ENCODE measurements around the gene NCKAP5.

NCKAP5 gene

GRCh38 chr2:133452583-133452982 is 115.7 kb downstream of the NCKAP5 start:
- no peak for DNase-seq

- DNase-seq: no peak
Measured at GRCh38 chr2:133452146-133452545, 116.1 kb downstream of the NCKAP5 start.

GRCh38 chr2:133448195-133448594 is 120.1 kb downstream of the NCKAP5 start:
- DNase-seq: no peak

- DNase-seq: no peak
Measured at GRCh38 chr2:133447303-133447702, 121.0 kb downstream of the NCKAP5 start.

- no peak for DNase-seq
Measured at GRCh38 chr2:133444465-133444864, 123.8 kb downstream of the NCKAP5 start.

GRCh38 chr2:133442393-133442792 is 125.9 kb downstream of the NCKAP5 start:
- no peak for DNase-seq

- DNase-seq: no peak
Measured at GRCh38 chr2:133439565-133439920, 128.7 kb downstream of the NCKAP5 start.

- no peak for DNase-seq
Measured at GRCh38 chr2:133438848-133439564, 129.3 kb downstream of the NCKAP5 start.

GRCh38 chr2:133438026-133438425 is 130.2 kb downstream of the NCKAP5 start:
- peak; percentile 55 for DNase-seq

GRCh38 chr2:133437492-133437891 is 130.8 kb downstream of the NCKAP5 start:
- DNase-seq: no peak

- DNase-seq: no peak
Measured at GRCh38 chr2:133434959-133435668, 133.1 kb downstream of the NCKAP5 start.

GRCh38 chr2:133433455-133434451 is 134.5 kb downstream of the NCKAP5 start:
- no peak for DNase-seq

- no peak for DNase-seq
Measured at GRCh38 chr2:133432778-133433177, 135.5 kb downstream of the NCKAP5 start.

GRCh38 chr2:133431289-133431688 is 137.0 kb downstream of the NCKAP5 start:
- no peak for DNase-seq

GRCh38 chr2:133426791-133427190 is 141.5 kb downstream of the NCKAP5 start:
- DNase-seq: no peak

GRCh38 chr2:133425612-133426011 is 142.7 kb downstream of the NCKAP5 start:
- DNase-seq: peak; percentile 11

- DNase-seq: no peak
Measured at GRCh38 chr2:133424876-133425275, 143.4 kb downstream of the NCKAP5 start.

- DNase-seq: peak; percentile 86
Measured at GRCh38 chr2:133422931-133423351, 145.3 kb downstream of the NCKAP5 start.

- DNase-seq: peak; percentile 66
Measured at GRCh38 chr2:133421516-133422324, 146.5 kb downstream of the NCKAP5 start.

GRCh38 chr2:133420788-133421187 is 147.5 kb downstream of the NCKAP5 start:
- no peak for DNase-seq

- no peak for DNase-seq
Measured at GRCh38 chr2:133418671-133419070, 149.6 kb downstream of the NCKAP5 start.

- no peak for DNase-seq
Measured at GRCh38 chr2:133418021-133418420, 150.2 kb downstream of the NCKAP5 start.
